Naive thymus-derived CD4-positive, alpha-beta T cell (primary cell): ENCODE results near the gene YIPF6. TPM values are rescaled to one million over a fixed set of nuclear protein-coding genes. Genes with fewer than 3 reads are reported as not detected.
"Not testable (repeated sequence)": the region's sequence is repeated elsewhere in the genome, so short reads cannot be mapped to it uniquely, and the experiment has no call there.

Source experiments
- ATAC-seq: fragments of 150-1000 bp; cut with Tn5 transposase; 2 replicates; pipeline ENCODE4 v1.10.0; 2021; ENCODE audit warnings: mild to moderate bottlenecking, moderate library complexity
- CTCF ChIA-PET: fragments of 350-600 bp; sonication (Branson Sonifier 250); formaldehyde crosslinking; loops from one replicate; lab custom pipeline; 2021; ENCODE audit warnings: antibody characterized with exemption; lab: Charles Lee
- POLR2A ChIA-PET: fragments of 350-600 bp; sonication (Branson Sonifier 250); formaldehyde crosslinking; loops from one replicate; lab custom pipeline; 2021; ENCODE audit warnings: antibody characterized with exemption, inconsistent platforms; lab: Charles Lee
- DNase-seq, 9 donors: peaks; one replicate each; pipeline versions ENCODE4 v3.0.0 to v3.0.0-alpha.2; 2020 to 2022; ENCODE audit warnings: mixed read lengths in 1 of 9
- H3K27ac ChIP-seq: one replicate; pipeline ENCODE4 v1.7.0; 2013; ENCODE audit warnings: mild to moderate bottlenecking, low read depth, low read length, moderate library complexity
- H3K27me3 ChIP-seq, 2 donors: one replicate each; pipeline ENCODE4 v1.7.0; 2013; ENCODE audit warnings: low read length in 2 of 2, mild to moderate bottlenecking in 2 of 2, moderate library complexity in 2 of 2; ENCODE audit not compliant: control insufficient read depth in 2 of 2, insufficient read depth in 2 of 2
- H3K36me3 ChIP-seq, 3 experiments: 1 replicate in 2 of 3; 2 replicates in 1 of 3; pipeline ENCODE4 v1.7.0; 2013; ENCODE audit warnings: low read length in 3 of 3, mild to moderate bottlenecking in 3 of 3, moderate library complexity in 1 of 3; ENCODE audit not compliant: insufficient read depth in 3 of 3, control insufficient read depth in 2 of 3
- H3K4me1 ChIP-seq, 2 donors: one replicate each; pipeline ENCODE4 v1.7.0; 2013; ENCODE audit warnings: low read length in 2 of 2, mild to moderate bottlenecking in 2 of 2, moderate library complexity in 1 of 2; ENCODE audit not compliant: control insufficient read depth in 2 of 2, insufficient read depth in 2 of 2
- H3K4me3 ChIP-seq: 2 replicates; pipeline ENCODE4 v1.7.0; 2013; ENCODE audit warnings: mild to moderate bottlenecking, low read length
- H3K9me3 ChIP-seq, 3 experiments: 1 replicate in 2 of 3; 2 replicates in 1 of 3; pipeline ENCODE4 v1.7.0; 2013; ENCODE audit warnings: low read length in 3 of 3; ENCODE audit not compliant: control insufficient read depth in 2 of 3
- H3K27ac Mint-ChIP-seq, 9 donors: one replicate each; pipeline ENCODE4 v1.8.0; 2020 to 2022; ENCODE audit warnings: mixed read lengths in 9 of 9, mild to moderate bottlenecking in 8 of 9, moderate library complexity in 5 of 9, inconsistent platforms in 2 of 9
- H3K27me3 Mint-ChIP-seq, 5 donors: one replicate each; pipeline ENCODE4 v1.8.0; 2021 to 2022; ENCODE audit warnings: mixed read lengths in 5 of 5, mild to moderate bottlenecking in 1 of 5
- H3K36me3 Mint-ChIP-seq, 5 donors: one replicate each; pipeline ENCODE4 v1.8.0; 2020 to 2022; ENCODE audit warnings: mixed read lengths in 5 of 5, mild to moderate bottlenecking in 3 of 5, inconsistent platforms in 1 of 5
- H3K4me1 Mint-ChIP-seq, 7 donors: one replicate each; pipeline ENCODE4 v1.8.0; 2020 to 2022; ENCODE audit warnings: mixed read lengths in 7 of 7, mild to moderate bottlenecking in 3 of 7, inconsistent platforms in 1 of 7
- H3K4me3 Mint-ChIP-seq, 10 donors: one replicate each; pipeline ENCODE4 v1.8.0; 2020 to 2022; ENCODE audit warnings: mild to moderate bottlenecking in 10 of 10, mixed read lengths in 10 of 10, moderate library complexity in 6 of 10, inconsistent platforms in 2 of 10
- H3K9me3 Mint-ChIP-seq, 11 donors: one replicate each; pipeline ENCODE4 v1.8.0; 2020 to 2022; ENCODE audit warnings: mixed read lengths in 11 of 11, mild to moderate bottlenecking in 4 of 11, inconsistent platforms in 1 of 11, moderate library complexity in 1 of 11
- intact Hi-C, 2 donors: fragments of 100-400 bp; cut with micrococcal nuclease; formaldehyde crosslinking; loops; one replicate each; pipeline ENCODE4 v1.15.1; 2023
- polyA plus RNA-seq, 2 donors: library from polyadenylated mRNA; unstranded; fragments of 300-500 nt; fragmentation: Illumina TruSeq; gene quantifications; one replicate each; pipeline ENCODE4 v1.2.3, GENCODE V29; 2021
- total RNA-seq, 6 experiments: library from RNA in 5 of 6; stranded (reverse) in 5 of 6; gene quantifications; 1 replicate in 5 of 6; 2 replicates in 1 of 6; pipeline ENCODE4 v1.2.3 and lab custom pipeline; 2021 to 2026

The YIPF6 gene
- total and polyA plus RNA-seq, 7 experiments from 2014 or later: 8.0 to 17.7 (median 15.1) TPM

- ATAC-seq, DNase-seq, H3K27me3 ChIP-seq, H3K9me3 ChIP-seq, CTCF ChIA-PET, H3K4me1 ChIP-seq, H3K27ac ChIP-seq, POLR2A ChIA-PET, H3K27me3 Mint-ChIP-seq, intact Hi-C loops, H3K4me1 Mint-ChIP-seq, H3K4me3 Mint-ChIP-seq, H3K36me3 ChIP-seq, H3K27ac Mint-ChIP-seq, H3K4me3 ChIP-seq: not testable (repeated sequence)
- H3K36me3 Mint-ChIP-seq: peaks cover 0 to 19% (median 9%) of the 10 kb centered on the region in 5 donors
- peaks cover 0 to 22% (median 2%) of the 10 kb centered on the region in 11 donors for H3K9me3 Mint-ChIP-seq
Measured at GRCh38 chrX:68557126-68557525, 58.3 kb downstream of the YIPF6 start.

DNA sequence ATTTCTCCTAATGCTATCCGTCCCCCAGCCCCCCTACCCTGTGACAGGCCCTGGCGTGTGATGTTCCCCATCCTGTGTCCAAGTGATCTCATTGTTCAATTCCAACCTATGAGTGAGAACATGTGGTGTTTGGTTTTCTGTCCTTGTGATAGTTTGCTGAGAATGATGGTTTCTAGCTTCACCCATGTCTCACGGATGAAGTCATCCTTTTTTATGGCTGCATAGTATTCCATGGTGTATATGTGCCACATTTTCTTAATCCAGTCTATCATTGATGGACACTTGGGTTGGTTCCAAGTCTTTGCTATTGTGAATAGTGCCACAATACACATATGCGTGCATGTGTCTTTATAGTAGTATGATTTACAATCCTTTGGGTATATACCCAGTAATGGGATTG, 61.1 kb downstream of the YIPF6 start:
- H3K9me3 Mint-ChIP-seq: peaks cover 0 to 23% (median 4%) of the 10 kb centered on the region in 11 donors
- H3K27me3 Mint-ChIP-seq, H3K36me3 ChIP-seq, H3K27ac Mint-ChIP-seq, H3K27me3 ChIP-seq, CTCF ChIA-PET, H3K4me1 Mint-ChIP-seq, H3K27ac ChIP-seq, H3K9me3 ChIP-seq, intact Hi-C loops, ATAC-seq, DNase-seq, H3K4me3 Mint-ChIP-seq, H3K4me3 ChIP-seq, H3K4me1 ChIP-seq, POLR2A ChIA-PET: not testable (repeated sequence)
- peaks cover 0 to 25% (median 5%) of the 10 kb centered on the region in 5 donors for H3K36me3 Mint-ChIP-seq

DNA sequence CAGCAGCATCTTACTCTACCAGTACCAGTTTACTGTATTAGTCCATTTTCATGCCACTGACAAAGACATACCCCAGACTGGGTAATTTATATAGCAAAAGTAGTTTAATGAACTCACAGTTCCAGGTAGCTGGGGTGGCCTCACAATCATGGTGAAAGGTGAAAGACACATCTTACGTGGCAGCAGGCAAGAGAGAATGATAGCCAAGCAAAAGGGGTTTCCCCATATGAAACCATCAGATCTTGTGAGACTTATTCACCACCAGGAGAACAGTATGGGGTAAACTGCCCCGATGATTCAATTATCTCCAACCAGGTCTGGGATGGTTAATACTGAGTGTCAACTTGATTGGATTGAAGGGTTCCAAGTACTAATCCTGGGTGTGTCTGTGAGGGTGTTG, 69.3 kb downstream of the YIPF6 start:
- intact Hi-C loops: no loop called here

GRCh38 chrX:68570598-68570997, 71.7 kb downstream of the YIPF6 start:
- peaks cover 0 to 6% (median 0%) of the 10 kb centered on the region in 7 donors for H3K4me1 Mint-ChIP-seq

More for the DNA sequence above, 69.3 kb downstream of the YIPF6 start:
- Histone ChIP-seq H3K27ac (no peak overlapping the region), H3K4me3 (no peak overlapping the region), H3K27me3 (no peaks in the 10 kb centered on the region), H3K4me1 (no peaks in the 10 kb centered on the region), H3K9me3 (no peaks in the 10 kb centered on the region), H3K36me3 (no peaks in the 10 kb centered on the region)
- H3K27ac Mint-ChIP-seq: no peak overlapping the region
- H3K9me3 Mint-ChIP-seq: peaks cover 0 to 7% (median 1%) of the 10 kb centered on the region in 11 donors
- H3K27me3 Mint-ChIP-seq: no peaks in the 10 kb centered on the region
- H3K4me1 Mint-ChIP-seq: peaks cover 0 to 6% (median 0%) of the 10 kb centered on the region in 7 donors
- ChIA-PET POLR2A (no interaction called here), CTCF (no interaction called here)
- ATAC-seq (no peak), DNase-seq (no peak)
- H3K36me3 Mint-ChIP-seq: peaks cover 0 to 22% (median 5%) of the 10 kb centered on the region in 5 donors
- H3K4me3 Mint-ChIP-seq: no peak overlapping the region

GRCh38 chrX:68571292-68571609, 72.4 kb downstream of the YIPF6 start:
- DNase-seq (no peak), ATAC-seq (no peak)
- H3K9me3 Mint-ChIP-seq: peaks cover 0 to 7% (median 1%) of the 10 kb centered on the region in 11 donors
- no peaks in the 10 kb centered on the region for H3K27me3 Mint-ChIP-seq
- POLR2A ChIA-PET: no interaction called here
- H3K27me3 ChIP-seq: no peaks in the 10 kb centered on the region
- H3K36me3 Mint-ChIP-seq: peaks cover 0 to 28% (median 5%) of the 10 kb centered on the region in 5 donors
- H3K4me1 ChIP-seq: no peaks in the 10 kb centered on the region
- no peak overlapping the region for H3K4me3 Mint-ChIP-seq
- no peaks in the 10 kb centered on the region for H3K9me3 ChIP-seq
- H3K27ac ChIP-seq: no peak overlapping the region
- H3K4me3 ChIP-seq: no peak overlapping the region
- CTCF ChIA-PET: no interaction called here
- H3K4me1 Mint-ChIP-seq: peaks cover 0 to 6% (median 0%) of the 10 kb centered on the region in 7 donors
- H3K27ac Mint-ChIP-seq: no peak overlapping the region
- no peaks in the 10 kb centered on the region for H3K36me3 ChIP-seq
- intact Hi-C loops: no loop called here

More at GRCh38 chrX:68570598-68570997, 71.7 kb downstream of the YIPF6 start:
- no peaks in the 10 kb centered on the region for H3K27me3 ChIP-seq
- H3K27ac ChIP-seq: no peak overlapping the region
- Mint-ChIP-seq H3K36me3 (peaks cover 0 to 25% (median 5%) of the 10 kb centered on the region in 5 donors), H3K27ac (no peak overlapping the region), H3K27me3 (no peaks in the 10 kb centered on the region), H3K9me3 (peaks cover 0 to 7% (median 1%) of the 10 kb centered on the region in 11 donors), H3K4me3 (no peak overlapping the region)
- no peak overlapping the region for H3K4me3 ChIP-seq
- ChIA-PET CTCF (no interaction called here), POLR2A (no interaction called here)
- no peak for ATAC-seq
- H3K36me3 ChIP-seq: no peaks in the 10 kb centered on the region
- intact Hi-C loops: no loop called here
- no peak for DNase-seq
- no peaks in the 10 kb centered on the region for H3K9me3 ChIP-seq
- H3K4me1 ChIP-seq: no peaks in the 10 kb centered on the region

GRCh38 chrX:68571610-68572311, 72.9 kb downstream of the YIPF6 start:
- POLR2A ChIA-PET: no interaction called here
- DNase-seq: no peak
- Mint-ChIP-seq H3K4me3 (no peak overlapping the region), H3K36me3 (peaks cover 0 to 25% (median 5%) of the 10 kb centered on the region in 5 donors), H3K27me3 (no peaks in the 10 kb centered on the region), H3K9me3 (peaks cover 0 to 4% (median 1%) of the 10 kb centered on the region in 11 donors), H3K4me1 (peaks cover 0 to 6% (median 0%) of the 10 kb centered on the region in 7 donors), H3K27ac (no peak overlapping the region)
- CTCF ChIA-PET: no interaction called here
- Histone ChIP-seq H3K27ac (no peak overlapping the region), H3K36me3 (no peaks in the 10 kb centered on the region), H3K4me3 (no peak overlapping the region), H3K9me3 (no peaks in the 10 kb centered on the region), H3K27me3 (no peaks in the 10 kb centered on the region), H3K4me1 (no peaks in the 10 kb centered on the region)
- peak; percentile 24 for ATAC-seq
- intact Hi-C loops: no loop called here

DNA sequence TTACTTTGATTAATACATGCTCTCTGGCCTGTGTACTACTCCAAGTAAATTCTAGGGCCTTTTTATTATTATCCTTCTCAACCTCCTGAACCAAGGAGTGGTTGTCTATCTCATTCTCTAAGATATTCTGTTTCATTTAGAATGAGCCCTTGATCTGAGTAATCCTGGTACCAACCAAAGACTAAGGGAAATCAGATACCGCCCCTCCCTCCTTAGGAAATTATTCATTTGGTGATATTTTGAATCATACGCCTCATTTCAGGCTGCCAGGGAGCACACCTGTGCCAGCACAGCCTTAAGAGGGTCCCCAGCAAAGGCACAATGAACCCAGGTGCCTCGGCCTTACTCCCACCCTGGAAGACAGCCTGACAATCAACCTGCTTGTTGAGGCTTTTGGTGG, 75.4 kb downstream of the YIPF6 start:
- Histone ChIP-seq H3K4me1 (no peaks in the 10 kb centered on the region), H3K36me3 (no peaks in the 10 kb centered on the region), H3K27me3 (no peaks in the 10 kb centered on the region), H3K27ac (no peak overlapping the region), H3K4me3 (no peak overlapping the region), H3K9me3 (no peaks in the 10 kb centered on the region)
- Mint-ChIP-seq H3K27me3 (no peaks in the 10 kb centered on the region), H3K4me1 (peaks cover 0 to 2% (median 0%) of the 10 kb centered on the region in 7 donors), H3K9me3 (peaks cover 0 to 8% (median 1%) of the 10 kb centered on the region in 11 donors), H3K36me3 (peaks cover 0 to 16% (median 3%) of the 10 kb centered on the region in 5 donors), H3K27ac (no peak overlapping the region), H3K4me3 (no peak overlapping the region)
- POLR2A ChIA-PET: no interaction called here
- intact Hi-C loops: no loop called here
- DNase-seq: no peak
- CTCF ChIA-PET: no interaction called here
- ATAC-seq: no peak
